Measurements from ENCODE around the gene ANKS1B.

DNA sequence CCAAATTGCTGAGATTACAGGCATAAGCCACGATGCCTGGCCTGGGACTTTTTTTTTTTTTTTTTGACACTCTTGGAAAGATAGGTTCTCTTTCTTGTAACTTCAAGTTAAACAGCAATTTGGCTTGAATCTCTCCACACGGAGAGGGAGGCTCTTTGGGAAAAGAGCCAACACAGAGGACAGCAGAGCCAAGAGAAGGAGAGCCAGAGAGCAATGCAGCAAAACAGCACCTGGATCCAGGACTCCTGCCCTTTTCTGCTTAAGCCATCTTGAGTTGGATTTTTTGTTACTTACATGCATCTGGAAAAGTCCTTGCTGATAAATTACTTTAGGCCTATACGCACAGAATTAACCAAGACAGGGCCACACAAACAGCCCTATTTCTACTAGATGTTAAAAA lies 1162.9 kb downstream of the ANKS1B start:
- TF ChIP-seq PPARA (CRISPR knock-in tag; IDR thresholded peaks at IDR 0.05; ENCODE audit: borderline replicate concordance) (no peak), ARNTL (CRISPR knock-in tag; IDR thresholded peaks at IDR 0.05; ENCODE audit: borderline replicate concordance, low read depth) (no peak), RARB (CRISPR knock-in tag; IDR thresholded peaks at IDR 0.05) (no peak), SNAI2 (CRISPR knock-in tag; IDR thresholded peaks at IDR 0.05) (no peak)
- TF ChIP-seq, protein P1, sequence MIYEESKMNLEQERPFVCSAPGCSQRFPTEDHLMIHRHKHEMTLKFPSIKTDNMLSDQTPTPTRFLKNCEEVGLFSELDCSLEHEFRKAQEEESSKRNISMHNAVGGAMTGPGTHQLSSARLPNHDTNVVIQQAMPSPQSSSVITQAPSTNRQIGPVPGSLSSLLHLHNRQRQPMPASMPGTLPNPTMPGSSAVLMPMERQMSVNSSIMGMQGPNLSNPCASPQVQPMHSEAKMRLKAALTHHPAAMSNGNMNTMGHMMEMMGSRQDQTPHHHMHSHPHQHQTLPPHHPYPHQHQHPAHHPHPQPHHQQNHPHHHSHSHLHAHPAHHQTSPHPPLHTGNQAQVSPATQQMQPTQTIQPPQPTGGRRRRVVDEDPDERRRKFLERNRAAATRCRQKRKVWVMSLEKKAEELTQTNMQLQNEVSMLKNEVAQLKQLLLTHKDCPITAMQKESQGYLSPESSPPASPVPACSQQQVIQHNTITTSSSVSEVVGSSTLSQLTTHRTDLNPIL (CRISPR knock-in tag; IDR thresholded peaks at IDR 0.05; ENCODE audit: low read depth): no peak
